HG03439 (cell line): ENCODE measurements around the gene ZBED5.

Experiments used
- ATAC-seq: cut with Tn5 transposase; IDR thresholded peaks from one replicate; pipeline ENCODE4 v1.9.1; 2021; ENCODE audit warnings: mild to moderate bottlenecking, moderate library complexity; ENCODE audit not compliant: unreplicated experiment

The ZBED5 gene

GRCh38 chr11:10881892-10882291 lies 24.0 kb upstream of the ZBED5 start:
- ATAC-seq = no peak

GRCh38 chr11:10878408-10879214 lies 20.8 kb upstream of the ZBED5 start:
- no peak for ATAC-seq

- ATAC-seq = no peak
Measured at GRCh38 chr11:10876158-10876557, 18.3 kb upstream of the ZBED5 start.

- no peak for ATAC-seq
Measured at GRCh38 chr11:10875430-10876021, 17.7 kb upstream of the ZBED5 start.

- no peak for ATAC-seq
Measured at GRCh38 chr11:10872097-10872496, 14.2 kb upstream of the ZBED5 start.

- ATAC-seq = no peak
Measured at GRCh38 chr11:10868352-10868751, 10.5 kb upstream of the ZBED5 start.

GRCh38 chr11:10866893-10867331 lies 9.1 kb upstream of the ZBED5 start:
- no peak for ATAC-seq

GRCh38 chr11:10865837-10866270 lies 8.0 kb upstream of the ZBED5 start:
- no peak for ATAC-seq

- ATAC-seq = no peak
Measured at GRCh38 chr11:10864688-10865087, 6.8 kb upstream of the ZBED5 start.

GRCh38 chr11:10862446-10862845 lies 4.6 kb upstream of the ZBED5 start:
- no peak for ATAC-seq

GRCh38 chr11:10861799-10862198 lies 3.9 kb upstream of the ZBED5 start:
- no peak for ATAC-seq

GRCh38 chr11:10861047-10861446 lies 3.2 kb upstream of the ZBED5 start:
- no peak for ATAC-seq

GRCh38 chr11:10858439-10859325 lies 829 bp upstream of the ZBED5 start:
- peak; percentile 31 for ATAC-seq

- ATAC-seq = peak; percentile 18
Measured at GRCh38 chr11:10857459-10857708, 469 bp downstream of the ZBED5 start.

- ATAC-seq = no peak
Measured at GRCh38 chr11:10856689-10857458, 979 bp downstream of the ZBED5 start.

- no peak for ATAC-seq
Measured at GRCh38 chr11:10855295-10855694, 2.6 kb downstream of the ZBED5 start.

GRCh38 chr11:10847960-10848860 lies 9.6 kb downstream of the ZBED5 start:
- no peak for ATAC-seq

GRCh38 chr11:10846660-10847059 lies 11.2 kb downstream of the ZBED5 start:
- no peak for ATAC-seq

- no peak for ATAC-seq
Measured at GRCh38 chr11:10845589-10845988, 12.3 kb downstream of the ZBED5 start.

- no peak for ATAC-seq
Measured at GRCh38 chr11:10844796-10845195, 13.1 kb downstream of the ZBED5 start.
